Cardiac fibroblast (primary cell): ENCODE measurements around the gene TENT5A.
A peak's percentile ranks its signal among the peaks of the same experiment; 100 is the strongest.

Source experiments
- DNase-seq, 2 donors: peaks; one replicate each; pipeline versions ENCODE4 v3.0.0 to v3.0.0-alpha.2; 2010; ENCODE audit warnings: low read depth in 2 of 2
- H3K4me3 ChIP-seq, 2 donors: replicated peaks in 1 of 2; 1 replicate in 1 of 2; 2 replicates in 1 of 2; pipeline ENCODE4 v1.5.1; 2011; ENCODE audit warnings: low read depth in 2 of 2, low read length in 2 of 2, mild to moderate bottlenecking in 2 of 2, moderate library complexity in 1 of 2
- TF ChIP-seq, protein P1 (sequence below): IDR thresholded peaks from one replicate; pipeline ENCODE4 v1.5.1; 2011; ENCODE audit warnings: low read depth, mild to moderate bottlenecking, low read length, inconsistent platforms

TENT5A gene

DNA sequence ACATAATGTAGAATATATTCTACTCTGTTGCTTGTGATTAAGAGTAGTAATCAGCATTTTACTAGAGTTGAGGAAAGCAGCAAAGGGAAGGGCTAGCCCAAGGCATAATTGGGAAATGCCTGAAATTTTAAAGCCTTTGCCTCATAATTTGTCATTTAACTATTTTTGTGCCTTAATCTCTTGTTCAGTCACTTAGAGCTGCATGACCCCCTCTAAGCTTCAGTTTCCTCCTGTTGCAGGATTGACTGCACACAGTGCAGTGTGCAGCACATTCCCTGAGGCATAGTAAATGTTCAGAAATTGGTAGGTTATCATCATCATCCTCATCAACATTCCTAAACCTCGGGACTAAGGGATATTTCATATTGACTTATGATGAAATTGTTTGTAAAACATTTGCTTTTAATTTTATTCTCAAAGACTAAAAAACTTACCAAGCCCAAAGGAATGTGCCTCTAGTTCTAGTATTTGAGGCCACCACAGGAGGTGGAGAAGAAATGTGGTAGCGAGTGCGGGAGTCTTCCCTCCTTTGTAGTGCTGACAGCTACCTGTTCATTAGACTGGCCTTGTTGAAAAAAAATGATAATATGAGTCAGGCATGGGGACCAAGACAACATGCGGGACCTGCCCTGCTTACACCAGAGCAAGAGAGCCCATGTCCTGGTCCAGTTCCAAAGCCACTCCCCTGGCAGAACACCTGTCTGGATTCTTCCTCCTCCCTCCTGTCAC is 14.8 kb upstream of the TENT5A start:
- H3K4me3 ChIP-seq: no peak overlapping the region
- TF ChIP-seq, protein P1, sequence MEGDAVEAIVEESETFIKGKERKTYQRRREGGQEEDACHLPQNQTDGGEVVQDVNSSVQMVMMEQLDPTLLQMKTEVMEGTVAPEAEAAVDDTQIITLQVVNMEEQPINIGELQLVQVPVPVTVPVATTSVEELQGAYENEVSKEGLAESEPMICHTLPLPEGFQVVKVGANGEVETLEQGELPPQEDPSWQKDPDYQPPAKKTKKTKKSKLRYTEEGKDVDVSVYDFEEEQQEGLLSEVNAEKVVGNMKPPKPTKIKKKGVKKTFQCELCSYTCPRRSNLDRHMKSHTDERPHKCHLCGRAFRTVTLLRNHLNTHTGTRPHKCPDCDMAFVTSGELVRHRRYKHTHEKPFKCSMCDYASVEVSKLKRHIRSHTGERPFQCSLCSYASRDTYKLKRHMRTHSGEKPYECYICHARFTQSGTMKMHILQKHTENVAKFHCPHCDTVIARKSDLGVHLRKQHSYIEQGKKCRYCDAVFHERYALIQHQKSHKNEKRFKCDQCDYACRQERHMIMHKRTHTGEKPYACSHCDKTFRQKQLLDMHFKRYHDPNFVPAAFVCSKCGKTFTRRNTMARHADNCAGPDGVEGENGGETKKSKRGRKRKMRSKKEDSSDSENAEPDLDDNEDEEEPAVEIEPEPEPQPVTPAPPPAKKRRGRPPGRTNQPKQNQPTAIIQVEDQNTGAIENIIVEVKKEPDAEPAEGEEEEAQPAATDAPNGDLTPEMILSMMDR: no peak
- peak; percentile 45 to 69 for DNase-seq

DNA sequence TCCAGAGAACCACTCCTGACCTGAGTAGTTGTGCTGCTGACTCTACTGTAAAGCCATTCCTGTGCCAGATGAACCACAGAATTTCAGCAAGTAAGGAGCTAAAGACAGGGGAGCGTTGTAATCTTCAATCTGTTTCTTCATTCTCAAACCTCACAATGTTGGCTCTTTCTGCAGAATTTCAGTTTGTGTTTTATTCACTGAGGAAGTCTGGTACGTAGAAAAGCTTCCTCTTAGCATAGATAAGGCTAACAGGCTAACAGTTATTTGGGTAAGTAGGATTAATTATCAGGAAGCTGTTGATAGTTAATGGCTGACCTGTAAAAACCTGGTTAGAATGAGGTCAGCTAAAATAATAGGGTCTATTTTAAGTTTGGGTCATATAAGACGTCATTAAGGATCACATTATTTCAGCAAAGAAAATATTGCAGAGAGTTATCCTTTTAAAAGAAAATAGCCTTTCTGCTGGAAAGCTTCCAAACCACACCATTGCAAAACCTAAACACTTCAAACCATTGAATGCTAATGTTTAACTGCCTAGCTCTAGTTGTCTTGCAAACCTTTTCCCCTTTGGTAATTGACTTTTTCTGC is 14.1 kb upstream of the TENT5A start:
- TF ChIP-seq, protein P1: no peak
- no peak overlapping the region for H3K4me3 ChIP-seq
- DNase-seq: peak; percentile 93 to 95

DNA sequence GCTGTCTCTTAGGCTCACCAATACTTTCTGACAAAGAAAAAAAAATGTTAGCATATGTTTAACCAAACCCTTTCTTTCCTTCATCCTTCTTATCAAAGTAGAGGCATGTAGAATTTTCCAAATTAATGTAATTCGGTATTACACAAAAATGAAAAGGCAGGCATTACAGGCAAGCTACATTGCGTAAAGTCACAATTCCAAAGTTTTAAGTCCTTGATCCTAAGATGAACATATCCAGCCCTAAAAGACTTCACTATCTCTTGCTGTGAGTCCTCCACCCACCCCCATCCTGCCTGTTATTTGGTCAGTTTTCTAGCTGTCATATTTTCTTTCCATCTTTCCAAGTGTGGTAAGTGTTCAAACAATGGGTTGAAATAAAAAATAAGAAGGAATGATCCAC is 12.1 kb upstream of the TENT5A start:
- no peak for DNase-seq
- TF ChIP-seq, protein P1: no peak
- H3K4me3 ChIP-seq: no peak overlapping the region

DNA sequence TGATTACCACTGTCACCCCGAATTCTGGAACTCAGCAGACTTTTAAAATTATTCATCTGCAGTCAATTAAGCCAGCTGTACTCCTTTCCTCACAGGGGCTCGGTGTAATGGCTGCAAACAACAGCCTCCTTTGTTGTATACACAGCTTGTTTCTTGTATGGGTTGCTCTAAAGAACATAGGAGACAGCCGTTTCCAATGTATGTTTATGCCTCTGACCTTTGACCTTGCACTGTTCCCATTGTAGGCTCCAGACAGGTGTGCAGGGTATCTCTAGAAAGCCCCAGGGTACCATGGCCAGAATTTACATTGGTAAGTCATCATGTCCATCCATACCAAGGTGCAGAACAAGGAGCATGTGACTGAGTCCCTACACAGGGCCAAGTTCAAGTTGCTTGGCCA is 11.5 kb upstream of the TENT5A start:
- TF ChIP-seq, protein P1: no peak
- H3K4me3 ChIP-seq: no peak overlapping the region
- no peak for DNase-seq

DNA sequence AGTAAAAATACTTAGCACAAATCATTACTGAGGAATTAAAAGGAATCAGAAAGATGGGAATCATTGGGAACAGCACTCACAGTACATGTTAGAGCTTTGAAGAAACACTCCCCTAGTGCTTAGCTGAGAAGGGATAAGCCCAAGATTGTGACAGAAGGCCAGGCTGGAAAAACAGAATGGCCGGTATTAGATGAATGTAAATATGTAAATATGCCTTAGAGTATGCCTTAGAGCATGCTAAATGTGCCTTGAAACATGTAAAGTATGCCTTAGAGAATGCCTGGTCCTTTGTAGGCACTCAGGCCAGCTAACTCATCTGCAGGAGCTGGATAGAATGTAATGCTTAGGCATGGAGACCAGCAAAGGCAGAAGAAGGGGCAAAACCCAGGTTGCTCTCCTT is 10.6 kb upstream of the TENT5A start:
- TF ChIP-seq, protein P1: no peak
- DNase-seq: no peak
- H3K4me3 ChIP-seq: no peak overlapping the region

DNA sequence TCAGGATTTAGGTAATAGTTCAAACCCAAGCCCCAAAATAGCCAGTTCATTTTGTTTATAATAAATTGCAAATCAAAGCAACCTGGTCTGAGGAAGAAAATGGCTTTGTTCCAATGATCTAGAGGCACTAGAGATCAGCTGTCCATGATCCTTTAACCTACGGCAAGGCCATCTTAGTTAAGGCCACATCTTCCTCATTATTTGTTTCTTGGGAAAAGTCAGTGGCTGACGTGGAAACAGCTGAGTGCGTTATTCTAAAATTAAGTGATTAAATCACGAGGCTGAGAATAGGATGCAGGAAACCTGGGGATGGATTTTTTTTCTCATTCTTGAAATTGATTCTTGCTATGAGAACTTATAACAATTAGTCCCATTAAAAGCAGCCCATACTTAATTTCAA is 10.1 kb upstream of the TENT5A start:
- TF ChIP-seq, protein P1: no peak
- H3K4me3 ChIP-seq: no peak overlapping the region
- no peak for DNase-seq
